Right kidney (tissue), 1 donor: ENCODE data around the gene SYT4.

Source experiments
- DNase-seq: peaks from one replicate; pipeline ENCODE4 v3.0.0-alpha.2; 2016

The SYT4 gene

DNA sequence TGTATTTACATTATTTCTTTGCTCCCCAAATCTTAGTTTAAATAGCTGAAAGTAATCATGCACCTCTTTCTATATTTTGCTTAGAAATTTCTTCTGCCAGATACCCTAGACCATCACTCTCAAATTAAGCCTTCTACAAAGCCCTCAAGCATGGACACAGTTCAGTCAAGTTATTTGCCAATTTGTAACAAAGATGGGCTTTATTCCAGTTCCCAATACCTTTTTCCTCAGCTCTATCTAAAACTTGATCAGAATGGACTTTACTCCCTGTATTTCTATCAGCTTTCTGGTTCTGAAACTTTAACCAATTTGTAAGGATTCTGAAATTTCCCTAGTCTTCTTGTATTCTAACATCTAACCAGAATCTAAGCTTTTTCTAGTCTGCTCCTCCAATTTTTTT lies 56.6 kb downstream of the SYT4 start:
- DNase-seq, result no peak
